Left renal pelvis (tissue), 4 donors: ENCODE results near the gene MPPED1. TPM values are rescaled to one million over a fixed set of nuclear protein-coding genes. Genes with fewer than 3 reads are reported as not detected.

Experiments used
- DNase-seq, 4 donors: peaks; one replicate each; pipeline ENCODE4 v3.0.0-alpha.2; 2013; ENCODE audit warnings: low read depth in 4 of 4, low spot score in 3 of 4
- polyA plus RNA-seq, 4 donors: library from polyadenylated mRNA; unstranded; fragments of 120-200 nt; gene quantifications; one replicate each; pipeline ENCODE4 v1.2.1, GENCODE V29; 2013; ENCODE audit not compliant: insufficient read length in 4 of 4

Gene MPPED1
- polyA plus RNA-seq, 4 donors = 0.63 to 5.3 (median 1.2) TPM

DNA sequence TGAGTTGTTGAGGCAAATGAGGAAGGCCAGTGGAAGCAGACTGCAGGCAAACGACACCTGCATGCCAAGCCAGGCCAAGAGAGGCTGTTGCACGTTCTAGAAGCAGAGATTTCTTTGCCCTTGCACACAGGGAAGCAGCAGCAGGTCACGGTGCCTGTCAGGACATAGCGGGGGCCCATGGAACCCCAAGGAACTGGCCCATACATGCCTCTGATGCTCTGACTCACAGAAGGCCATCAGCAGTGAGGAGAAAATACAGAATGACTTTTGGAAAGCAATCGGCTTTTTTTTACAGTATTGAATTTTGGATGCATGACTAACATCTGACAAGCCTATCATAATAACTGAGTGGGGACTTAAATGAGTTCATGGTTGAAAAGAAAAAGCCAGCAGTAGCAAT, 123.9 kb downstream of the MPPED1 start:
- DNase-seq = no peak

DNA sequence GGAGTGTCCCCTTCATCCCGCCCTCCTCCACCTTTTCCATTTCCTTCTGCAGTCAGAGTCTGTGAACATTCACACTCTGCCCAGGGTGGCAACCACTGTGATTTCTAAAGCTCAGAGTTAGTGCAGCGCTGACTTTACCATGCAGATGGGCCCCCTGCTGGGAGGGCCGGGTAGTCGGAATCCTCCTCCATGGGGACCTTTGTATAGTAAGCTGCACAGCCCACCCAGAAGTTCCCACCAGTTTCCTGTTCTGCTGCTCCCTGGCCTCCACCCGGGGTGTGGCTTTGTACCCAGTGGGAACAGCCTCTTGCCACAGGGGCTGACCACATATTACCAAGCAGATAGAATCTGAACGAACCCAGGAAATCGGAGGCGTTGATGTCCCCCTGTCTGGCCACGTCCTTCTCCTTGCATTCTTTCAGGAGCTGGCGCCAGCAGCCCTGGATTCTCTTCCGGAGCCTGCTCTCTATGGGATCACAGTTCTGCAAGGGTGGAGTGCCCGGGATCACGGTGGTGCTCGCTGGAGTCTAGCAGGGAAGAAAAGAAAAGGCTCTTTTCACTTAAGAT, 125.3 kb downstream of the MPPED1 start:
- no peak for DNase-seq

DNA sequence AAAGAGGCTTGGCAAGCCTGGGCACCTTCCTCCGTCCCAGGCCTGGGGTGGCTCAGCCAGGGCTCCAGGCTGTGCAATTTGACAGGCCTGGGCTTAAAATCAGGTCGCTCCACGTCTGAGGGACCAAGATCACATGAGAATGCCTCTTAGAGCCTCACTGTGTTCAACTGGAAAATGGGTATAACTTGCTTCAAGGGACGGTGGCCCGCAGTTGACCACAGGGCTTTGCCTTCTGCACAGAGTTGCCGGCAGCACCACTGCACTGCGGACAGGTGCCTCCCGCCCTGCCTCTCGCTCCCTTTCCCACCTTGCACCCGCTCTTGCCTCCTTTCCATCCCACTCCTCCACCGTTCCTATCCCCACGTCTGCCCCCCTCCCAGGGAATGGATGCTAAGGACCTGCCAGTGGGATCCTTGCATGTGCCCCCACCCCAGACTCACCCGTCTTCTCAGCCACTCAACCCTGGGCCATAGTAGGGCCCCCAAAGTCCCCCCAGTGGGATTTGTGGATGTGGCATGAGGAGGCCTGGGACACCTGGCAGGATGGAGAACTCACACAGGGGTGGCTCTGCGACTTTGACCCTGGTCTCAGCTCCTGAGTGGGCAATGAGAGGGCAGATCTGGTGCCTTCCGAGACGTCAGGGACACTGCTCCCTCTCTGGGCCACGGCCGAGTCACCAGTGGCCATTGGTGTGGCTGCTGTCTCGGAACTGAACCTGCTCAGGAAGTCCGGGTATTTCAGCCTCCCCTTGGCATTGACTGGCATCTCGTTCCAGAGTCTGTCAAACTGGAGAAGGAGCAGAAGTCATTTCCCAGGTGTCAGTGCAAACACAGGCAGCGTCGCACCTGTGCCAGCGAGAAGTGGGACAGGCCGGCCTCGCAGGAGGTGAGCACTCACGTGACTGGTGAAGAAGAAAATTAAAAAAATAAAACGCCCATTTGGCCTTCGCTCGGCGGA, 128.0 kb downstream of the MPPED1 start:
- no peak for DNase-seq

DNA sequence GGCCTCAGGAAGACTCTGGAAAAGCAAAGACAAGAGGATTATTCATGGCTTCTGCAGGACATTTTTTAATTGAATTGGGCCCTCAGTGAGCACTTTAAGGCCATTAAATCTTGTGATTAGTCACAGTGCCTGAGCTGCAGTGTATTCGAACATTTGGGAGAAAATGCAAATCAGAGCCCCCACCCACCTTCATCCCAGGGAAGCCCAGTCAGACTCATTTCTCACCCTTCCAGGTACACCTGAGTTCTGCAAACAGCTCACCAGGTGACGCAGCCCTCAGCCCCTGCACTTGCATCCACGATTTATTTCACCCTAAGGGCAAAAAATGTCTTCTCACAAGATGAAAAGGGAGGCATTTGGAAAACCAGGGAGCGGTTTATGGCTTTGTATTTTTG, 128.7 kb downstream of the MPPED1 start:
- no peak for DNase-seq

DNA sequence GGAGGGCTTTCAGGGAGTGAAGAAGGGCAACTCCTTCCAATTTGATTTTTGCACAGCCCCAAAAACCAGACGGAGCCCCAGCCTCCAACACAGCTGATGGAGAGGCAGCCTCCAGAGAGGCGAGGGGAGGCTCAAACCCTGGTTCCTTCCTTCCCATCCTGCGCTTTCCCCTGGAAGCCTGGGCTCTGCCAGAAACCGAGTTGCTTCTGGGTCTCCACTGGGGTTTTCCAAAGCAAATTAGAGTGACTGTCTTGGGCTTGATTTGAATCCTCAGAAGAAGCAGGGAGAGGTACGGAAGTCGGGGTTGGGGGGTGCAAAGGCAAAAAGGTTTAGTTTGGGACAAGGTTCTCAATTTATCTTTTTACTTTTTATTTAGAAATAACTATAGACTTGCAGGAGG, 129.2 kb downstream of the MPPED1 start:
- DNase-seq = no peak

DNA sequence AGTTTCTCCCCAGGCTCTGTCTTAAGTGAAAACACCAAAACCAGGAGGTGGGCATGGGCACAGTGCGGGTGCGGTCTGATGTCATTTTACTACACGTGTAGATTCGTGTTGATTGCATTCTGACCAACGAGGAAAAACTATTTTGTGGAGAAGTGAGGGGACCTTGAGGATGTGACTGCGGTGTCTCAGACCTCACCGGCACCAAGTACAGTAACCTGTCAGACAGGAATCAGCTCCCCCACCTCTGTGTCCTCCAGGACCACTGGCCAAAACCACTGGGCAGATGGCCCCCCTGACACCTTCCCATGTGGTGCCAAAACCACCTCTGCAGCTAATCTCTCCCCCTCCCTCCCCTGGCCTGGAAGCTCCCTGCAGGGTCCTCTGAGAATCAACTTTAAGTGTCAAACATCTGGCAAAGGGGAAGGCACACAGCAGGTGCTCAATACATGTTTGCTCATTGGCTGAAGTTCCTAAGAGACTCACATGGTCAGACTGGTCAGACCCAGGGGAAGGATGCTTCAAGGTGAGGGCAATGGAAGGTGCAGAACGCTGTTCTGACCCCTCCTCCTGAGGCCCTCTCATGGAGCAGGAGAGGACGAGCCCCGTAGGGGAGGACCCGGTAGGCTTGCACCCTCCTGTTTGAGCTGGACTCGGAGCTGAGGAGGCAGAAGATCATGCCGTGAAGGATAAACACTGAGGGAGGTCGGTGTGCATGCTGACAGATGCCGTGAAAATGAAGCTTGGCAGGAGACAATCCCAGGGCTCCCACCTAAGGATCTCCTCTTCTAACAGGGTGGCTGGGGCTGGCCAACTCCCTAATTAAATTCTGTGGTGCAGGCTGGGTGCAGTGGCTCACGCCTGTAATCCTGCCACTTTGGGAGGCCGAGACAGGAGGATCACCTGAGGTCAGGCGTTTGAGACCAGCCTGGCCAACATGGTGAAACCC, 129.9 kb downstream of the MPPED1 start:
- no peak for DNase-seq

DNA sequence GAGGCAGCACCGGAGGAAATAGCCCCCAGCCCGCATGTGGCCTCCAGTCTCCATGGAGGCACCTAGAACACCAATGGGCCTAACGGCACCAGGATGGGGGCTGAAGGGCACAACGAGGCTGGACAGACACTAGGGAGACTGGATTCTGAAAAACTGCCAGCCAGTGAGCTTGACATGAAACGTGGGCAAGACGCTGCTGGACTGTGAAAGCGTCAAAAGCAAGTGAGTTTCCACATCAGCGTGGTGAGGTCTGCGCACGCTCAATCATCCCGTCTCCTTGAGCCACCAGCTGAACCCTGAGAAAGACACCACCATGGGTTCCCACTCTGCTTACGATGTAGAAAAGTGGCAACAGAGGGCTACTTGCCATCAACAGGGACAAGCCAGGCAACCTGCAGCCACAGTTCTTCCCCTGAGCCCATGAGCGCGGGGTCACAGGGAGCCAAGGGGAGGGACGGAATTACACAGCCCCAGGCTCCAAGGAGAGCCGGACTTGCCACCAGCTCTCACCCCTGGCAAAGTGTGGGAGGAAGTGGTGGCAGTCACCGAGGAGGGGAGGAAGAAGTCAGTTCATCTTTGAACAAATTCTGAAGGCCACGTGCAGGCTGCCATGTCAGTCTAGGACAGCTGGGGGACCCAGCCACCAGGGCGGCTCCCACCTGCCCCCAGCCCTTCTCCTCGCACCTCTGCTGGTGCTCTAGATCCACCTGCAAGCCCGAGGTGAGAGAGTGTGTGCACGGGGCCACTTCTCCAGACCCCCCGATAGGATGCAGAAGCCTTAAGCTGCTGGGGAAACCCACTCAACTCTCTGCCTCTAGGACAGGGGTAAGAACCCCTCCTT, 131.1 kb downstream of the MPPED1 start:
- DNase-seq = no peak

DNA sequence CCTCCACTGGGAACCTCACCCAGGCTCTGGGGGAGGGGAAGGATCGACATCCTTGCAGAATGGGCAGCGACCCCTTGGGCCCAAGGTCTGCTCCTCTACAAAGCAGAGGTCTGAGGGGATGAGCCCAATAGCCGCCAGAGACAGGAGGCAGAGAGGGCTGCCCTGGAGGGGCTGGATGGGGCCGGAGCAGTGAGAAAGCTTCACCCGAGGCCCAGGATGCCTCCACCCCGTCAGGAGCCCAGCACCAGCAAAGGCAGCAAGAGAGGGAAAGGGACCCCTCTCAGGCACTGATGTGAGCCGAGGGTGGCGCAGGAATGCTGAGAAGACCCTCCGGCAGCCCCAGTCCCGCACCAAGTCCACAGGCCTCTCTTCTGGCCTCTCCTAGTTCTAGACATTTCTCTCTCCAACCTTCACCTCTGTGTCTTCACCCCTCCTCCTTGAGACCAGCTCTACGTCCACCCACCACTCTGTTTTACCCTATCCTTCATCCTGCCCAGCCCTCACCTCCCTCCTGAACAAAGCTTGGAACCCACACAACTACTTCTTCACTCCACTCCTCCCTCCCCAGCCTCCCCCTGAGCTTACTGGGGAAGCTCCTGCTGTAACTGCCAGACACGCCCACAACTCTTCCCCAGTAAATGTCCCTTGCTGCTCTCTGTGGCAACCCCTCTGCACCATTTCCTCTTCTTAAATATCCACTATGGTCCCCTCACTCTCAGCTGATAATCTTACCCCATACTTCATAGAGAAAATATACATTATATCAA, 131.9 kb downstream of the MPPED1 start:
- DNase-seq = no peak

DNA sequence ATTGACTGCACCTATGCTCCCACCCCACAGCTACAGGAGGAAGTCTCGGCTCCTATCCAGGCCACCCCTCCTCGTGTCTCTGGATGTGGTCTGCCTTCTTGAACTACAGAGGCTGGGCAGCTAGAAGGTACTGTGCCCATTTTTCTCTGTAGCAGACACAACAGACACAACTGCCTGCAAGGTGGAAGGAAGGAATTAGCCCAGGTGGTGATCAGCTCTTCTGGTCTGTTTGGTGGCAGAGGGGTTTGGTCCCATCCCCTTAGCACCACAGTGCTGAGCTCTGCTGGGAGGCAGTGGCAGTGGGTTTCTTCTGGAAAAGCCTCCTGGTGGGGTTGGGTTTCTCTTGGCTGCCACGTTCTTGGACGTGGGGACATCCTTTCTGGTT, 132.5 kb downstream of the MPPED1 start:
- no peak for DNase-seq

DNA sequence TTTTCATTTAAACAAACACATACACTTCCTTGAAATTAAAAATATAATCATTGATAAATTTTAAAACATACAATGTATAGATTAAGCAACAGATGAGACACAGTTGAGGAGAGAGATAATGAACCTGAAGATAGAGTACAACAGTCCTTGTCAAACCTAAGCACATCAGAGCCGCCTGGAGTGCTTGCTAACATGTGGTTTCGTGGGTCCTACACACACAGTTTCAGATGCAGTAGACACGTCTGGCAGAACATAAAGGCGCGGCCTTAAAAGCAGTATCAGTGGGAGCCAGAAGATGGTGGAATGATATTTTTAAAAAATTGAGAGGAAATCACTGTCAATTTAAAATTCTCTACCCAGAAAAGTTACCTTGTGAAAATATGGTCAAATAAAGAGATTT, 134.4 kb downstream of the MPPED1 start:
- no peak for DNase-seq

DNA sequence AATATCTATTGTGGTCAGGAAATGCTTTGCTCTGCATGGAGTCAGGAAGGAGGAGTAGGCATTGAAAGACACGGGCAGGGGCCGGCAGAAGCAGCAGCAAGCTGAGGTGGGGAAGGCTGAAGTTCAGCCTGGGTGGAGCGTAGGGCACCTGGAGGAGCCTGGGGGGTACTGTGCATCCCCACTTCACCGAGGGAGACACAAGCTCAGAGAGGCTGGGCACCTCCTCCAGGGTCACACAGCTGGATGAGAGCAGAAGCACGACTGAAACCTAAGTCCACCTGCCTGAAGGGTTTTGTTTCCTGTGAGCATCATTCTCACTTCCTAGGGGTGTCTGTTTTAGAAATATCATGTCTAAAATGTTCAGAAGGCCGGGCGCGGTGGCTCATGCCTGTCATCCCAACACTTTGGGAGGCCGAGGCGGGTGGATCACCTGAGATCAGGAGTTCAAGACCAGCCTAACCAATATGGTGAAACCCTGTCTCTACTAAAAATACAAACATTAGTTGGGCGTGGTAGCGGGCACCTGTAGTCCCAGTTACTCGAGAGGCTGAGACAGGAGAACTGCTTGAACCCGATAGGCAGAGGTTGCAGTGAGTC, 138.3 kb downstream of the MPPED1 start:
- DNase-seq = no peak

DNA sequence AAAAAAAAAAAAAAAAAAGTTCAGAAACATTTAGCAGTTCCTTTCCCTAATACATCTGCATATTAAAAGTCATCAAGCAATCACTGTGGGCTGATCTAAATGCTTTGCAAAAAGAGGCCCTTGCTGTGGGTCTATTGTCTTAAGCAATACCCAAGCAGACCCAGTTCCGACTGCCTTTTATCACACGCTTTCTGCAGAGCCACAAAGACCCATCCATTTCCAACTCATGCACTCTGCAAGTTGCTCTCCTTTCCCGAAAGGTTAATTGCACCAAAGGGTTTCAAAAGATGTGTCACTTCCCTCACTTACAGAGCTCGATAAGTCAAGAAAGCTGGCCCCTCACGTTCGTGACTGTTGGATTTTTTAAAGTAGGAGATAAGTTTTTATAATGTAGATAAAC, 138.9 kb downstream of the MPPED1 start:
- no peak for DNase-seq

DNA sequence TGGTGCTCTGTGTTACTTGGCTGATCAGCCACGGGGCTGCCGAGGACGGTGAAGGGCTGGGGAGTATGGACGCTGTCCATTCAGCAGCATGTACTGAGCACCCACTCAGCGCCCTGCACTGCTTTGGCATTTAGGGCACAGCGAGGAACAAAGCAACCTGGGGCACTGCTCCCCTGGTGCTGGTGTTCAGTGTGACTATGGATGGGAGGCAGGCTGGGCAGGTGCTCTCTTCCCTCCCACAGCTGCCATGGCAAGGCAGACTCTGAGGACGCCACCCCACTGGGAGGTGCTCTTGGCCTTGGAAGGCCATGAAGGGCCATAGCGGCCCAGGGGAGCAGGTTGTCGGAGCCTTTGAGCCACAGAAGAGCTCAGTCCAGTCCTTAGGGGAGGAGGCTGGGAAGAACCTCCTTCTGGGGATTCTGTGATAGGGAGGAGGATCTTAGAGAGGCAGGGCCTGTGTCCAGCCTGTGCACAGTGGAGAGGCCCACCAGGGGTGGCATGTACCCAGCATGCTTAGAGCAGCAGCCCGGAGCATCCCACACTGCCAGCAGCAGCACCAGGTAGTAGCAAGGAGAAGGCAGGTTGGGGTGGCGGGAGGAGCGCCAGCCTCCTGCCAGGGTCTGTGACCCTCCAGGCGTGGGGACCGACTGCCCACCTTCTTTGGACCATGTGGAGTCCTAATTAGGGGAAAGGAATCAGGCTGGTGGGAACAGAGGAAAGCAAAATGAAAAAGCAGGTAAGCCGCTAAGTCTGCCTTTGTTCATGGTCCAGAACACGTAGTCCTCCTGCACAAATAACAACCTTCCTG, 141.8 kb downstream of the MPPED1 start:
- no peak for DNase-seq

DNA sequence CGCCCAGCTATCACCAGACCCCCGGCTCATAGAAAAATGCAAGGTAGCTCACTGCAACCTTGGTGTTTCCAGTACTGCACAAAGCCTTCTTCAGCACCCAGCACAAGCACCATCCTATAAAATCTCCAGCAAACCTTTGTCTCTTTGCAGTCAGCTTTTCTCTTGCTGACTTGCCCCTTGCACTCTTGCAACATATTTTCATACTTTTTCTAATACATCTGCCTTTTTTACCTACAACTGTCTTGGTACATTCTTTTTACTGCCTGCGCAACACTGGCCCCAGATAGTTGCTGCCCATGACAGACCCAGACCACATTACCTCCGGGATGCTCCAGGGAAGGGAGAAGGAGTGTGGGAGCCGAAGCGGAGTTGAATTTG, 142.4 kb downstream of the MPPED1 start:
- no peak for DNase-seq

DNA sequence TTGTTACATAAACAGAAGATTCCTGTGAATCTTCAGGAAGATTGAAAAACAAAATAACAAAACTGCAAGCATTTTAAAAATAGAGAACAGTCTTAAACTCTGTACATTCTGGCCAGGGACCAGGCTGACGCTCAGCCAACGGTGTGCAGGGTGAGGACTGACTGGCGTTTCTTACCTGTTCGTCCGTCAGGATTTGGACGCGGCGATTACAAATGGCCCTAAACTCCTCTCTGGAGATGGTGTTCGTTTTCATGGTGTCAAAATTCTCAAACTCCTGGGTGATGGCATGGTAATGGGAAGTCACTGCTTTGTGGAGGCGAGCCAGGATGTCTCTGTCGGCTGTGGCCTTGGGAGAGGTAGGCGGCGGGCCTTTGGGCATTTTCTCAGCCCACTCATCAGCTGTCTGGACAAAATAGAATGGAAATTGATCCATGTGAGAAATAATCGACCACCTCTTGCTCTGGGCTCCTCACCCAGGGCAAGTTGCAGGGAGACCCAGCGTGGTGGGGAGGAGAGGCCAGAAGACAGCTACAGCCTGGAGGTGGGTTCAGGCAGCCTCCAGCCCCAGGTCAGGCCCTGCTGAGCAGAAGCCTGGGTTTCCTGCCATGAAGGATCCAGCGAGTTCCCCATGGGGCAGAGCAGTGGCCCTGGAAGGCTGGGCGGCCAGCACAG, 143.0 kb downstream of the MPPED1 start:
- no peak for DNase-seq

DNA sequence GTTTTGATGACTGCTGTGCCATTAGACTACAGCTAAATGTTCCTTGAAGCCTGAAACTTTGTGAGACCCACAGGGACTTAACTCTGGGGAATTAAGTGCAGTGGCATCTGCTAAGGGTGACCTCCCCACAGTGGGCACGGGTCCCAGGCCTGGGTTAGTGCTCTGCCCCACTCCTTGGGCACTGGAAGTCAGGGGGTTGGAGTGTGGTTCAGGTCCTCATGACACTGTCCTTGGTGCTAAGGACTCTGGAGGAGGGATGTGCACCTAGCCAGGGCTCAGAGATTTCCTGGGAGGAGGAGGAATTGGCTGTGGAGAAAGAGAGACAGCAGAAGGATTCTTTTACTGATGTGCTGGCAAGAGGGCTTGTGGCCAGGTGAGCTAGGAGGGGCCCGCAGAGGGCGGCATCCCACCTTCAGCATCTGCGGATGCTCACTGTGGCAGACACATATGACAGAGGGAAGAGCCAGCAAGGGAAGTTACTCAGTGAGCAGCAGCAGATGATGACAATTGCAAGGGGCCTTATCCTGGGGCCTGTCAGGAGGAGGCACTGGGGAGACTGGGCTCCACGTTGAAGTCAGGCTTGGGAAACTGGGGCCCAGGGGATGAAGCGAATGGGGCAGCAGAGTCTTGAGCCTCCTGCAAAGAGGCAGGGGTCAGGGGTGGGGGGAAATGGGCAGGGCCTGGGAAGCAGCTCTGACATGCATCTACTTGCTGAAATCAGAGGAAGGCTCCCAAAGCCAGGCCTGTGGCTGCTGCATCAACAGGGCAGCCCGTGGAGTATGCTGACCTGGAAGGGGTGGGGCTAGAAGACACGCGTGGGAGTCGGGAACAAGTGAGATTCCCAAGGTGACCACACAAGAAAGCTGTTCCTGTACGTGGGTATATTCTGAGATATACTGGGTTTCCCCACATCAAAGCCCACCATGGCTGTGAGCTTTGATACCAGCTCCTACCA, 144.0 kb downstream of the MPPED1 start:
- DNase-seq = no peak
